BJ (cell line): ENCODE results near the gene RUNX2. TPM values are rescaled to one million over a fixed set of nuclear protein-coding genes. Genes with fewer than 3 reads are reported as not detected.

ENCODE experiments used
- CTCF ChIA-PET: fragments of 350-600 bp; formaldehyde crosslinking; extraction: SDS; loops from one replicate; lab custom pipeline; 2021; ENCODE audit warnings: antibody characterized with exemption, inconsistent platforms; lab: Yijun Ruan, JAX
- POLR2A ChIA-PET: fragments of 300-600 bp; sonication (Branson Sonifier 250); formaldehyde crosslinking; extraction: SDS; loops from one replicate; lab custom pipeline; 2021; ENCODE audit warnings: antibody characterized with exemption; lab: Charles Lee
- DNase-seq: peaks from one replicate; pipeline ENCODE4 v3.0.0-alpha.2; 2011; ENCODE audit warnings: low read depth
- H3K27me3 ChIP-seq: 2 replicates; pipeline ENCODE4 v1.6.0; 2011; ENCODE audit warnings: low read length; ENCODE audit not compliant: control insufficient read depth, insufficient read depth
- H3K36me3 ChIP-seq: 2 replicates; pipeline ENCODE4 v1.5.1; 2011; ENCODE audit warnings: low read length; ENCODE audit not compliant: control insufficient read depth, insufficient read depth
- H3K4me3 ChIP-seq: 2 replicates; pipeline ENCODE4 v1.5.1; 2011; ENCODE audit warnings: low read depth, mild to moderate bottlenecking, control low read depth, low read length
- CTCF ChIP-seq: IDR thresholded peaks from 2 replicates; pipeline ENCODE4 v1.5.1; 2011; ENCODE audit warnings: low read depth, mild to moderate bottlenecking, control low read depth, inconsistent platforms, low read length, moderate library complexity; ENCODE audit not compliant: insufficient read depth
- polyA plus RNA-seq: library from polyadenylated mRNA; depleted of rRNA; stranded (reverse); fragments of >200 nt; gene quantifications from 2 replicates; pipeline ENCODE4 v1.2.3, GENCODE V29; 2011

The RUNX2 gene
- polyA plus RNA-seq, 1 experiment = 1.5 TPM

- no peaks in the 10 kb centered on the region for H3K36me3 ChIP-seq
- H3K4me3 ChIP-seq = no peak overlapping the region
- no peak for DNase-seq
- TF ChIP-seq CTCF = no peak
- CTCF ChIA-PET = no interaction called here
- POLR2A ChIA-PET = no interaction called here
- H3K27me3 ChIP-seq = no peaks in the 10 kb centered on the region
Measured at GRCh38 chr6:45679631-45680030, 351.5 kb downstream of the RUNX2 start.

GRCh38 chr6:45681860-45682511 is 353.9 kb downstream of the RUNX2 start:
- no peak for TF ChIP-seq CTCF
- H3K36me3 ChIP-seq = no peaks in the 10 kb centered on the region
- no peak overlapping the region for H3K4me3 ChIP-seq
- no peaks in the 10 kb centered on the region for H3K27me3 ChIP-seq
- ChIA-PET POLR2A (no interaction called here), CTCF (no interaction called here)
- DNase-seq = no peak

- TF ChIP-seq CTCF = no peak
- Histone ChIP-seq H3K27me3 (no peaks in the 10 kb centered on the region), H3K4me3 (no peak overlapping the region), H3K36me3 (no peaks in the 10 kb centered on the region)
- POLR2A ChIA-PET = no interaction called here
- CTCF ChIA-PET = no interaction called here
- DNase-seq = no peak
Measured at GRCh38 chr6:45684476-45684875, 356.3 kb downstream of the RUNX2 start.

- ChIA-PET POLR2A (no interaction called here), CTCF (no interaction called here)
- Histone ChIP-seq H3K4me3 (no peak overlapping the region), H3K27me3 (no peaks in the 10 kb centered on the region), H3K36me3 (no peaks in the 10 kb centered on the region)
- DNase-seq = no peak
- no peak for TF ChIP-seq CTCF
Measured at GRCh38 chr6:45685076-45685475, 356.9 kb downstream of the RUNX2 start.

- ChIA-PET POLR2A (no interaction called here), CTCF (no interaction called here)
- H3K27me3 ChIP-seq = no peaks in the 10 kb centered on the region
- H3K4me3 ChIP-seq = no peak overlapping the region
- H3K36me3 ChIP-seq = no peaks in the 10 kb centered on the region
- no peak for DNase-seq
- no peak for TF ChIP-seq CTCF
Measured at GRCh38 chr6:45686841-45687569, 358.9 kb downstream of the RUNX2 start.
